H1 (cell line): ENCODE data around the gene RARB. TPM values are rescaled to one million over a fixed set of nuclear protein-coding genes. Genes with fewer than 3 reads are reported as not detected.

Source experiments
- CTCF ChIA-PET: fragments of 300-600 bp; sonication (Branson Sonifier 250); formaldehyde crosslinking; loops from one replicate; lab custom pipeline; 2021; ENCODE audit not compliant: partially characterized antibody; lab: Charles Lee
- POLR2A ChIA-PET: fragments of 300-600 bp; sonication (Branson Sonifier 250); formaldehyde crosslinking; loops from one replicate; lab custom pipeline; 2021; ENCODE audit warnings: inconsistent platforms; ENCODE audit not compliant: partially characterized antibody; lab: Charles Lee
- DNase-seq, 2 experiments: peaks; one replicate each; pipeline versions ENCODE4 v3.0.0 to v3.0.0-alpha.2; 2010 to 2022; ENCODE audit warnings: low spot score in 2 of 2, low read depth in 1 of 2, mixed read lengths in 1 of 2
- FAIRE-seq: peaks from 2 replicates; lab custom pipeline; 2011; peaks lifted over from hg19 to GRCh38; lab: Jason Lieb, UNC
- H2AFZ ChIP-seq: 2 replicates; pipeline ENCODE4 v1.8.1; 2012; ENCODE audit warnings: low read length, inconsistent platforms
- H2AK5ac ChIP-seq: 2 replicates; pipeline ENCODE4 v1.6.1; 2013; ENCODE audit warnings: low read depth, low read length
- H2BK120ac ChIP-seq: replicated peaks from 2 replicates; pipeline ENCODE3; 2013; ENCODE audit warnings: low read depth, low read length, inconsistent platforms
- H2BK12ac ChIP-seq: 2 replicates; pipeline ENCODE4 v1.6.1; 2013; ENCODE audit warnings: low read depth, low read length
- H2BK15ac ChIP-seq: 2 replicates; pipeline ENCODE4 v1.6.1; 2013; ENCODE audit warnings: low read length
- H2BK20ac ChIP-seq: 2 replicates; pipeline ENCODE4 v1.6.1; 2013; ENCODE audit warnings: low read length
- H2BK5ac ChIP-seq: 2 replicates; pipeline ENCODE4 v1.6.1; 2013; ENCODE audit warnings: low read depth, low read length
- H3K14ac ChIP-seq: 2 replicates; pipeline ENCODE4 v1.6.1; 2013; ENCODE audit warnings: inconsistent platforms; ENCODE audit not compliant: insufficient read length
- H3K18ac ChIP-seq: 2 replicates; pipeline ENCODE4 v1.6.1; 2013; ENCODE audit warnings: low read length; ENCODE audit errors: extremely low read depth
- H3K23ac ChIP-seq: 2 replicates; pipeline ENCODE4 v1.6.1; 2013; ENCODE audit warnings: inconsistent platforms; ENCODE audit not compliant: insufficient read length
- H3K23me2 ChIP-seq: 2 replicates; pipeline ENCODE4 v1.6.1; 2013; ENCODE audit warnings: low read depth, low read length
- H3K27ac ChIP-seq: 2 replicates; pipeline ENCODE4 v1.6.1; 2011; ENCODE audit warnings: low read depth, low read length, inconsistent platforms
- H3K27me3 ChIP-seq, 4 experiments: replicated peaks in 1 of 4; 1 replicate in 1 of 4; 2 replicates in 3 of 4; pipeline versions ENCODE4 v1.6.1 to v1.8.1; 2011 to 2013; ENCODE audit warnings: low read length in 3 of 4, mild to moderate bottlenecking in 3 of 4, inconsistent platforms in 2 of 4, mixed read lengths in 2 of 4, moderate library complexity in 1 of 4; ENCODE audit not compliant: control insufficient read depth in 3 of 4, insufficient read depth in 3 of 4; ENCODE audit errors: extremely low read depth in 1 of 4
- H3K36me3 ChIP-seq, 4 experiments: 2 replicates each; pipeline versions ENCODE4 v1.6.1 to v1.8.1; 2011 to 2013; ENCODE audit warnings: mild to moderate bottlenecking in 4 of 4, low read length in 3 of 4, moderate library complexity in 2 of 4, control low read depth in 1 of 4, inconsistent platforms in 1 of 4; ENCODE audit not compliant: insufficient read depth in 4 of 4, control insufficient read depth in 2 of 4
- H3K4ac ChIP-seq: replicated peaks from 2 replicates; pipeline ENCODE3; 2013; ENCODE audit warnings: low read length, low read depth, mixed read lengths, inconsistent platforms; ENCODE audit not compliant: insufficient read length
- H3K4me1 ChIP-seq, 4 experiments: replicated peaks in 1 of 4; 1 replicate in 1 of 4; 2 replicates in 3 of 4; pipeline versions ENCODE4 v1.6.1 to v1.8.1; 2011 to 2013; ENCODE audit warnings: low read length in 3 of 4, inconsistent platforms in 2 of 4, mixed read lengths in 1 of 4; ENCODE audit not compliant: insufficient read depth in 4 of 4, control insufficient read depth in 3 of 4
- H3K4me2 ChIP-seq, 2 experiments: 2 replicates each; pipeline versions ENCODE4 v1.6.1 to v1.8.1; 2011 to 2013; ENCODE audit warnings: low read depth in 2 of 2, low read length in 2 of 2, control low read depth in 1 of 2, inconsistent platforms in 1 of 2, mild to moderate bottlenecking in 1 of 2; ENCODE audit not compliant: insufficient read depth in 1 of 2
- H3K4me3 ChIP-seq, 4 experiments: fragments of 200-600, 300-600 bp in 1 of 4; sonication (generic), shearing (Covaris generic), sonication (Bioruptor Twin) in 1 of 4; 2 replicates each; pipeline versions ENCODE4 v1.5.1 to v1.8.1; 2011 to 2016; ENCODE audit warnings: low read length in 4 of 4, low read depth in 3 of 4, control low read depth in 2 of 4, inconsistent platforms in 2 of 4, mild to moderate bottlenecking in 2 of 4, mixed read lengths in 1 of 4, moderate library complexity in 1 of 4; ENCODE audit not compliant: insufficient read depth in 2 of 4; ENCODE audit errors: extremely low read depth in 1 of 4
- H3K56ac ChIP-seq: replicated peaks from 2 replicates; pipeline ENCODE3; 2013; ENCODE audit warnings: low read depth, mild to moderate bottlenecking, mixed read lengths, low read length, inconsistent platforms; ENCODE audit not compliant: insufficient read length
- H3K79me1 ChIP-seq: 2 replicates; pipeline ENCODE4 v1.6.1; 2013; ENCODE audit warnings: low read depth, low read length, control low read depth
- H3K79me2 ChIP-seq, 2 experiments: 2 replicates each; pipeline versions ENCODE4 v1.6.1 to v1.8.1; 2012 to 2013; ENCODE audit warnings: low read length in 2 of 2, mild to moderate bottlenecking in 2 of 2, inconsistent platforms in 1 of 2; ENCODE audit not compliant: insufficient read depth in 2 of 2, control insufficient read depth in 1 of 2
- H3K9ac ChIP-seq, 4 experiments: replicated peaks in 1 of 4; 1 replicate in 1 of 4; 2 replicates in 3 of 4; pipeline versions ENCODE4 v1.6.1 to v1.8.1; 2011 to 2013; ENCODE audit warnings: low read depth in 3 of 4, low read length in 3 of 4, control low read depth in 2 of 4, mild to moderate bottlenecking in 2 of 4, moderate library complexity in 2 of 4, inconsistent platforms in 1 of 4; ENCODE audit errors: extremely low read depth in 1 of 4
- H3K9me3 ChIP-seq, 2 experiments: 2 replicates each; pipeline versions ENCODE4 v1.6.1 to v1.8.1; 2012 to 2013; ENCODE audit warnings: mild to moderate bottlenecking in 2 of 2, moderate library complexity in 2 of 2, control low read depth in 1 of 2, inconsistent platforms in 1 of 2, low read depth in 1 of 2, low read length in 1 of 2, mixed read lengths in 1 of 2; ENCODE audit not compliant: insufficient read depth in 2 of 2
- H4K20me1 ChIP-seq, 2 experiments: replicated peaks in 1 of 2; 2 replicates each; pipeline versions ENCODE3 to v1.8.1; 2011 to 2013; ENCODE audit warnings: inconsistent platforms in 2 of 2, low read length in 2 of 2, mild to moderate bottlenecking in 1 of 2; ENCODE audit not compliant: insufficient read depth in 2 of 2, control insufficient read depth in 1 of 2
- H4K5ac ChIP-seq: 2 replicates; pipeline ENCODE4 v1.6.1; 2013; ENCODE audit warnings: low read length, low read depth, mixed read lengths, inconsistent platforms; ENCODE audit not compliant: insufficient read length
- H4K8ac ChIP-seq: 2 replicates; pipeline ENCODE4 v1.8.0; 2013; ENCODE audit warnings: mild to moderate bottlenecking, moderate library complexity, low read length, inconsistent platforms; ENCODE audit not compliant: insufficient read depth; ENCODE audit errors: extremely low read depth
- H4K91ac ChIP-seq: replicated peaks from 2 replicates; pipeline ENCODE3; 2013; ENCODE audit warnings: low read length, mixed read lengths, inconsistent platforms; ENCODE audit not compliant: insufficient read length
- ASH2L ChIP-seq: fragments of 200-600, 300-600 bp; sonication (generic); IDR thresholded peaks from one replicate; pipeline ENCODE4 v1.7.1; 2017; ENCODE audit warnings: low read length
- CEBPB ChIP-seq: IDR thresholded peaks from 2 replicates; pipeline ENCODE4 v1.6.1; 2012; ENCODE audit warnings: low read depth, low read length
- CTBP2 ChIP-seq: IDR thresholded peaks from 2 replicates; pipeline ENCODE4 v1.7.0; 2011; ENCODE audit warnings: borderline replicate concordance, mild to moderate bottlenecking, moderate library complexity, mixed read lengths, low read length; ENCODE audit not compliant: insufficient read depth, insufficient read length
- EGR1 ChIP-seq: IDR thresholded peaks from 2 replicates; pipeline ENCODE4 v1.6.1; 2011; ENCODE audit warnings: low read depth, low read length, borderline replicate concordance
- EZH2 ChIP-seq: fragments of 200-600 bp; sonication (generic); IDR thresholded peaks from 2 replicates; pipeline ENCODE4 v1.7.1; 2012; ENCODE audit warnings: low read depth, mild to moderate bottlenecking, moderate library complexity, low read length, inconsistent platforms; ENCODE audit not compliant: severe bottlenecking
- HDAC6 ChIP-seq: IDR thresholded peaks from one replicate; pipeline ENCODE4 v1.7.1; 2012; ENCODE audit warnings: low read depth, mild to moderate bottlenecking, inconsistent platforms, low read length, moderate library complexity
- NANOG ChIP-seq: IDR thresholded peaks from 2 replicates; pipeline ENCODE4 v1.6.1; 2011; ENCODE audit warnings: low read length, low read depth, mild to moderate bottlenecking, inconsistent platforms; ENCODE audit not compliant: insufficient read depth, poor library complexity, severe bottlenecking
- POLR2A ChIP-seq, 2 experiments: IDR thresholded peaks; 1 replicate in 1 of 2; 2 replicates in 1 of 2; pipeline ENCODE4 v1.6.1; 2011; ENCODE audit warnings: low read depth in 2 of 2, low read length in 2 of 2, mild to moderate bottlenecking in 2 of 2; ENCODE audit errors: control extremely low read depth in 1 of 2
- SRF ChIP-seq: IDR thresholded peaks from 2 replicates; pipeline ENCODE4 v1.6.1; 2011; ENCODE audit warnings: mild to moderate bottlenecking, low read depth, low read length, moderate library complexity
- TCF12 ChIP-seq: IDR thresholded peaks from 2 replicates; pipeline ENCODE4 v1.6.1; 2011; ENCODE audit warnings: low read depth, mild to moderate bottlenecking, low read length
- ZNF274 ChIP-seq: IDR thresholded peaks from 2 replicates; pipeline ENCODE4 v1.7.0; 2012; ENCODE audit warnings: low read length, borderline replicate concordance; ENCODE audit errors: extremely low read depth
- polyA plus RNA-seq, 7 experiments: library from polyadenylated mRNA; depleted of rRNA in 3 of 7; stranded (reverse) in 5 of 7; unstranded in 2 of 7; fragments of >200 nt in 5 of 7; fragments of 200-250 nt in 2 of 7; gene quantifications; 1 replicate in 5 of 7; 2 replicates in 1 of 7; 4 replicates in 1 of 7; pipeline versions ENCODE4 v1.2.1 to v1.2.3, GENCODE V29; 2011 to 2013; ENCODE audit warnings: missing spikeins in 2 of 7, mixed read lengths in 2 of 7
- total RNA-seq: library from RNA; stranded (reverse); fragmentation: NEBNext Ultra II Directional; extraction: Animal tissue kit (Norgen Biotek cat#: 25700); gene quantifications from 2 replicates; pipeline ENCODE4 v1.2.1, GENCODE V29; 2021

RARB gene
- total and polyA plus RNA-seq, 2 of the 8 experiments (the other 6 are each of a cell fraction or from before 2014, with no cell fraction given) = 0.15 to 0.22 TPM

GRCh38 chr3:25593001-25593400, 164.9 kb downstream of the RARB start:
- no peak overlapping the region for H3K9ac ChIP-seq
- H4K5ac ChIP-seq = no peak overlapping the region
- TF ChIP-seq NANOG (no peak), EZH2 (no peak), ASH2L (no peak), SRF (no peak), CTBP2 (no peak), HDAC6 (no peak), TCF12 (no peak), ZNF274 (no peak), POLR2A (IDR thresholded peaks at IDR 0.05; ENCODE audit: control extremely low read depth in 1 of 2, low read depth in 2 of 2, low read length in 2 of 2) (no peak), CEBPB (no peak), EGR1 (no peak)
- no peaks in the 10 kb centered on the region for H3K79me1 ChIP-seq
- no peak overlapping the region for H4K91ac ChIP-seq
- no peak overlapping the region for H3K4me3 ChIP-seq
- no peak overlapping the region for H2BK20ac ChIP-seq
- no peak overlapping the region for H4K8ac ChIP-seq
- no peaks in the 10 kb centered on the region for H3K79me2 ChIP-seq
- no peak overlapping the region for H2BK120ac ChIP-seq
- ChIA-PET POLR2A (no interaction called here), CTCF (interaction anchor here (0.6 to 11.9 kb wide), 44 partner anchors 10 to 913 kb away, joined by 3 to 138 read pairs (median 4); no protein-coding TSS in a partner anchor)
- H2BK15ac ChIP-seq = no peak overlapping the region; the same call in 1 of the 2 replicates
- H2BK12ac ChIP-seq = no peak overlapping the region
- DNase-seq (no peak), FAIRE-seq (no peak)
- H3K36me3 ChIP-seq = peaks cover 1 to 5% (median 3%) of the 10 kb centered on the region in 4 experiments; a peak in 4 of 8 replicates
- no peak overlapping the region for H2BK5ac ChIP-seq
- no peak overlapping the region for H2AK5ac ChIP-seq
- H3K4me2 ChIP-seq = no peak overlapping the region
- peaks cover 0 to 2% of the 10 kb centered on the region in 2 experiments for H4K20me1 ChIP-seq
- no peak overlapping the region for H2AFZ ChIP-seq
- peaks cover 0 to 4% (median 2%) of the 10 kb centered on the region in 4 experiments; a peak in 3 of 7 replicates for H3K4me1 ChIP-seq
- H3K4ac ChIP-seq = no peak overlapping the region
- no peak overlapping the region for H3K23ac ChIP-seq
- H3K9me3 ChIP-seq = no peaks in the 10 kb centered on the region
- H3K27ac ChIP-seq = no peak overlapping the region
- H3K23me2 ChIP-seq = no peaks in the 10 kb centered on the region
- H3K18ac ChIP-seq = no peak overlapping the region
- no peak overlapping the region for H3K14ac ChIP-seq
- H3K27me3 ChIP-seq = no peaks in the 10 kb centered on the region
- no peak overlapping the region for H3K56ac ChIP-seq
